OCI-LY7 (cell line): ENCODE data around the gene FLAD1.

Source experiments
- CTCF ChIP-seq: fragments of 200-600 bp; sonication (generic); conservative IDR thresholded peaks from 2 replicates; pipeline ENCODE4 v1.5.1; 2014; ENCODE audit warnings: mild to moderate bottlenecking, antibody characterized with exemption, low read length, moderate library complexity, mixed read lengths
- EZH2phosphoT487 ChIP-seq: fragments of 200-600 bp; sonication (generic); IDR thresholded peaks from 2 replicates; pipeline ENCODE4 v1.6.1; 2018; ENCODE audit warnings: low read depth, borderline replicate concordance, mild to moderate bottlenecking, mixed run types, antibody characterized with exemption, low read length, moderate library complexity, mixed read lengths

DNA sequence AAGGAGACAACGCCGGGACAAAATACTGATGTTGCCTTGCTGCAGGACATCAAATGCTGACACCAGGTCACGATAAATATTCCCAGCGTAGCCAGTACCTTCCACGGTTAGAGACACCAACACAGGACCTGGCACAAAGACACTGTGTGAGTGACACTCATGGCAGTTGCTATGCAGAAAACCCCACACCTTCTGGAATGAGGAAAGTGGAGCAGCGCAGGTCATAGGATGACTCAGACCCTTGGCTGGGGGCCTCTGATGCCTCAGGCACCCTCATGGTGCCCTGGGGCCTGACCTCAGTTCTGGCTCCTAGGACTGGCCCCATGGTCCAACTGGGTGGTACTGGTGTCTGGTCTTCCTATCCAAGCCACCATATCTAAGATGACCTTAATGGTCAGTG, 43.4 kb downstream of the FLAD1 start:
- TF ChIP-seq CTCF: no peak
- TF ChIP-seq EZH2phosphoT487: no peak
